Measurements from ENCODE around the gene UBAP1.
"Not testable (repeated sequence)": the region's sequence is repeated elsewhere in the genome, so short reads cannot be mapped to it uniquely, and the experiment has no call there.

Gene UBAP1

GRCh38 chr9:34179213-34180136 lies 632 bp downstream of the UBAP1 start:
- no peak for DNase-seq (ENCODE audit: low read depth)

- DNase-seq (ENCODE audit: low read depth) = no peak
These were observed 7.1 kb downstream of the UBAP1 start for GRCh38 chr9:34185778-34186551.

DNA sequence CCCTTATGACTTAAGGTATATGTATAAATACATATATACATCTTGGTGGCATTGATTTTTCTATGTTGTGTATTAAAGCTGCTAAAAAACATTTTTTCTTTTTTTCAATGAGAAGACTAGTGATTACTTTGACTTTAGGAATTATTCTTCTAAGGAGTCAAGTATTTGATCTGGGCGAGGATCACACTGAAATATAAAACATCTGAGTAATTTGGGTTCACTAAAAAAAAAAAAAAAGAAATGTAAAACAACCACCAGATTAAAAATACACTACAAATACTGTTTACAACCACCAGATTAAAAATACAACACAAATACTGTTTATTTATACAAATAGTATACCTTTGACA lies 9.0 kb downstream of the UBAP1 start:
- DNase-seq (ENCODE audit: low read depth) = no peak

- DNase-seq (ENCODE audit: low read depth) = no peak
These were observed 12.4 kb downstream of the UBAP1 start for GRCh38 chr9:34190996-34191892.

GRCh38 chr9:34195143-34195542 lies 16.3 kb downstream of the UBAP1 start:
- no peak for DNase-seq (ENCODE audit: low read depth)

GRCh38 chr9:34197286-34197685 lies 18.4 kb downstream of the UBAP1 start:
- DNase-seq (ENCODE audit: low read depth) = not testable (repeated sequence)

GRCh38 chr9:34197756-34198711 lies 19.2 kb downstream of the UBAP1 start:
- DNase-seq (ENCODE audit: low read depth) = no peak

- DNase-seq (ENCODE audit: low read depth) = no peak
These were observed 21.2 kb downstream of the UBAP1 start for GRCh38 chr9:34200092-34200491.

DNA sequence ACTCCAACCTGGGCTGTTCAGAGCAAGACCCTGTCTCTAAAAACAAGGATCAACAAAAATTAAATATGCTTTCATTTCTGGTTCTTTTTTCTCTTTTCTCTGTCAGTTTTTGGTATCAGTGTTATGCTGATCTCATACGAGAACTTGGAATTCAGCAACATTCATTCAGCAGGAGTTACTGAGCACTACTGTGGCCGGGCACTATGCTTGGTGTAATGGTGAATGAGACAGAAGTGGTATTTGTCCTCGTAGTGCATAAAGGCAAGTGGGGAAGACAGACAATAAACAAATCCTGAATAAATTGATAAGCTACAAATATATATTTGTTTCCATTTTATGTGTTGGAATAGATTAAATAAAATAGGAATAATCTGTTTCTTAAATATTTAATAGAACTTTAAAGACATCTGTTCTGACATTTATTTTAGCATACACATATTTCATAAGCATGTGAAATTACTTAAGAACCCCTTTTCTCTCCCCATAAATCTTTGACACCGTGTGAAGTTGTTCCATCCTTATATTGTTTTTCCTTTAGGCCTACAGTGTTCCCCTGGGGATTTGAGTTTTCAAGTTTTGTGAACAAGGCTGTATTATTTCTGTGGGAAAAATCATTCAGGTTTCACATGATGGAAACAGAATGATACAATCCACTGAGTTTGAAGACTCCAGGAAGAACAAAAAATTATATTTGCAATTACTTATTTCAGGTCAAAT lies 24.6 kb downstream of the UBAP1 start:
- no peak for DNase-seq (ENCODE audit: low read depth)

DNA sequence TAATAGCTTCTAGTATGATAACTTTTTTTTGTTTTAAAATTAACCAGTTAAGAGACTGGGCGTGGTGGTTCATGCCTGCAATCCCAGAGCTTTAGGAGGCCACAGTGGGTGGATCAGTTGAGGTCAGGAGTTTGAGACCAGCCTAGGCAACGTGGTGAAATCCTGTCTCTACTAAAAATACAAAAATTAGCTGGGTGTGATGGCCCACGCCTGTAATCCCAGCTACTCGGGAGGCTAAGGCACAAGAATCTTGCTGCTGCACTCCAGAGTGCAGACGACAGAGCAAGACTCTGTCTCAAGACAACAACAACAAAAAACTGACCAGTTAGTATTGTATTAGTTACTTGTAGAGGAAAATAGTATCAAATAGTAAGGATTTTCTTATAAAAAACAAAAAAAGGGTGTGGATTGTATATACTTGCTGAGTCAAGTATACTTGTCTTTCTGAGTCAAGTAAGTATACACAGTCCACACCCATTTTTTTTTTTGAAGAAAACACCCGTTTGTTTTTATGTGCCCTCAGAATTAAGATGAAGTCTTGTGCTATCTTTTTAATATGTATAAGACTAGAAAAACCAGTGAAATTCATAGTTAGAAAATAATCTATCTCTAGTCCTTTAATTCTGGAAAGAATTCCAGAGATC lies 25.3 kb downstream of the UBAP1 start:
- DNase-seq (ENCODE audit: low read depth) = no peak

- DNase-seq (ENCODE audit: low read depth) = no peak
These were observed 26.3 kb downstream of the UBAP1 start for GRCh38 chr9:34205102-34205501.

DNA sequence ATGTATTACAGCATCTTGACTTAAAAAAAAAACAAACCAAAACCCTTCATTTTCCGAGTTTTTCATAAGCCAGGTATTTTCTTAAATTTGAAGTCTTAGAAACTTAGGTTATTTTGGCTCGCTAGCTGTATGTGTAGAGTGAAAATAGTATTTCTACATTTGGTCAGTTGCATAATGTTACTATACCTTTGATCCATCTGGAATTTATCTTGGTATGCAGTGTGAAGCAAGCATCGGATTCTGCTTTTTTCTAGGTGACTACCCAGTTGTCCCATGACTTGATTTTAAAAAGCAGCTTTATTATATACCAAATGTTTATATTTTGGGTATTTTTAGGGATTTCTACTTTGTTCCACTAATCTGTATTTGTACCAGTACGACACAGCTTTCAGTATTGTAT lies 27.7 kb downstream of the UBAP1 start:
- no peak for DNase-seq (ENCODE audit: low read depth)

DNA sequence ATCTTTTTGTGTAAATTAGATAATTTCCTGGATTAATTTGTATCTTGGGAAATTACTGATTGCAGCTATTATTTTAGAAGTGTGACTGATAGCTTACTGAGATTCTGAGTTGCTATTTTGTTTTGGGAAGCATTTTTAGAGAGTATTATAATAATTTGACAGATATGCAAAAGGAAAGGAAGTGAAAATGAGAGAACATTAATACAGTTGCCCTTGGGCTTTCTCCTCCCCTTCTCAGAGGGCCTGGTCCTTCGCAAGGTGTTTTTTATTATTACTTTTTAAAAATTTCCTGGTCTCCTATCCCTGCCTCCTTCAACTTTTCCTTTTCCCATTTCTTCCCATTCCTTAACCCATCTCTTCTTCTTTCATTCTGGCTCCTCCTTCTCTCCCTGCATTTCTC lies 32.6 kb downstream of the UBAP1 start:
- DNase-seq (ENCODE audit: low read depth) = no peak

DNA sequence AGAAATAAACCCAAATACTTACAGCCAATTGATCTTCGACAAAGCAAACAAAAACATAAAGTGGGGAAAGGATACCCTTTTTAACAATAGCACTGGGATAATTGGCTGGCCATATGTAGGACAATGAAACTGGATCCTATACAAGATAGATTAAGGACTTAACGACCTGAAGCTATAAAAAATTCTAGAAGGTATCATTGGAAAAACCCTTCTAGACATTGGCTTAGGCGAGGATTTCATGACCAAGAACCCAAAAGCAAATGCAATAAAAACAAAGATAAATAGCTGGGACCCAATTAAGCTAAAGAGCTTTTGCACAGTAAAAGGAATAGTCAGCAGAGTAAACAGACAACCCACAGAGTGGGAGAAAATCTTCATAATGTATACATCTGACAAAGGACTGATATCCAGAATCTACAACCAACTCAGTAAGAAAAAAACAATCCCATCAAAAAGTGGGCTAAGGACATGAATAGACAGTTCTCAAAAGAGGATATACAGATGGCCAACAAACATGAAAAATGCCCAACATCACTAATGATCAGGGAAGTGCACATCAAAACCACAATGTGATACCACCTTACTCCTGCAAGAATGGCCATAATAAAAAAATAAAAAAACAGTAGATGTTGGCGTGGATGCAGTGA lies 35.6 kb downstream of the UBAP1 start:
- not testable (repeated sequence) for DNase-seq (ENCODE audit: low read depth)

- DNase-seq (ENCODE audit: low read depth) = no peak
These were observed 37.5 kb downstream of the UBAP1 start for GRCh38 chr9:34216325-34216724.

DNA sequence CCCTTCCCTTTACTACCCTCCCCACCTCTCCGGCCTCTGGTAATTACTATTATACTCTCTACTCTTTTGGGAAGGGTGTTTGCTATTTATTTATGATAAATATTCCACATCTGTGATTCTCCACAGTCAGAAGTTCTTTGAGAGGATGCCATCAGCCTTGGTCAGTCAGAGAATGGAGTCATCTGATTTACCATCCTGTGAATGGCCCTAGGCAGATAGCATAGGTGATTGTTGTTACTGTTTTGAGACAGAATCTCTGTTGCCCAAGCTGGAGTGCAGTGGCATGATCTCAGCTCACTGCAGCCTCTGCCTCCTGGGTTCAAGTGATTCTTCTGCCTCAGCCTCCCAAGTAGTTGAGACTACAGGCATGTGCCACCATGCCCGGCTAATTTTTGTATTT lies 38.2 kb downstream of the UBAP1 start:
- not testable (repeated sequence) for DNase-seq (ENCODE audit: low read depth)

DNA sequence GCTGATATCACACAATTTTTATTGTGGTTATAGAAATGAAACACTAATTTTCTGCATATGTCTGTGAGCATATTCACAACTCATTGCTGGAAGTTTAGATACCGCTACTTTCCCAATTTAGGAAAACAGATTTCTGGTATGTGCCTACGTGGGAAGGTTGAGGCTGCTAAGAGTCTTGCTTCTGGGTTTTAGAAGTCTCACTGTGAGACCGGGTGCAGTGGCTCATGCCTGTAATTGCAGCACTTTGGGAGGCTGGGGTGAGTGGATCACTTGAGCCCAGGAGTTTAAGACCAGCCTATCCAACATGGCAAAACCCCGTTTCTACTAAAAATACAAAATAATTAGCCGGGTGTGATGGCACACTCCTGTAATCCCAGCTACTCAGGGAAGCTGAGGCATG lies 39.6 kb downstream of the UBAP1 start:
- no peak for DNase-seq (ENCODE audit: low read depth)

DNA sequence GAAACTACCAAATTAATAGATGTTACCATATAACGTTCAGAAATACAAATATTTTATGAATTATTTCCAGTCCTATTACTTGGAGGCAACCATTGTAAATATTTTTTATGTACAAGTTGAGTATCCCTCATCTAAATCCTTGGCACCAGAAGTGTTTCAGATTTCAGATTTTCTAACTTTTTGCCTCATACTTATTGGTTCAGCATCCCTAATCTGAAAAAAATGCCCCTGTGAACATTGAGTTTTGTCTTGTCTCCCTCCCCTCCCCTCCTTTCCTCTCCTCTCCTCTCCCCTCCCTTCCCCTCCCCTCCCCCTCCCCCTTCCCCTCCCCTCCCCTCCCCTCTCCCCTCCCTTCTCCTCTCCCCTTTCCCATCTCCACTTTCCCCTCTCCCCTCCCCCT lies 40.6 kb downstream of the UBAP1 start:
- DNase-seq (ENCODE audit: low read depth) = no peak

DNA sequence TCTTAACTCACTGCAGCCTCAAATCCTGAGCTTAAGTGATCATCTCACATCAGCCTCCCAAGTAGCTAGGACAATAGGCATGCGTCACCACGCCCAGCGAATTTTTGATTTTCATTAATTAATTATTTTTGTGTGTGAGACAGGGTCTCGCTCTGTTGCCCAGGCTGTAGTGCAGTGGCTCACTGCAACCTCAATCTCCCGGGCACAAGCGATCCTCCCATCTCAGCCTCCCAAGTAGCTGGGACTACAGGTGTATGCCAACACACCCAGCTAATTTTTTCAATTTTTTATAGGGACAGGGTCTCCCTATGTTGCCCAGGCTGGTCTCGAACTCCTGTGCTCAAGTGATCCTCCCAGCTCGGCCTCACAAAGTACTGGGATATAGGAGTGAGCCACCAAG lies 41.4 kb downstream of the UBAP1 start:
- DNase-seq (ENCODE audit: low read depth) = no peak

Measured in T-helper 22 cell (primary cell).